Activated CD8-positive, alpha-beta memory T cell treated with anti-CD3 and anti-CD28 coated beads for 1 hour (primary cell): ENCODE data around the gene CENPM.

Experiments used
- DNase-seq, 2 donors: peaks; one replicate each; pipeline ENCODE4 v3.0.0-alpha.2; 2020; ENCODE audit warnings: low read depth in 1 of 2; ENCODE audit errors: extremely low read depth in 1 of 2

Gene CENPM

GRCh38 chr22:41946629-41947423 is at the start of gene CENPM:
TSS of gene CENPM (minus strand) at chr22:41947152. CDS start at chr22:41947076, 76 bp downstream.
- peak; percentile 46 to 71 for DNase-seq

GRCh38 chr22:41995211-41995610 is 48.3 kb upstream of the CENPM start:
- no peak for DNase-seq

DNA sequence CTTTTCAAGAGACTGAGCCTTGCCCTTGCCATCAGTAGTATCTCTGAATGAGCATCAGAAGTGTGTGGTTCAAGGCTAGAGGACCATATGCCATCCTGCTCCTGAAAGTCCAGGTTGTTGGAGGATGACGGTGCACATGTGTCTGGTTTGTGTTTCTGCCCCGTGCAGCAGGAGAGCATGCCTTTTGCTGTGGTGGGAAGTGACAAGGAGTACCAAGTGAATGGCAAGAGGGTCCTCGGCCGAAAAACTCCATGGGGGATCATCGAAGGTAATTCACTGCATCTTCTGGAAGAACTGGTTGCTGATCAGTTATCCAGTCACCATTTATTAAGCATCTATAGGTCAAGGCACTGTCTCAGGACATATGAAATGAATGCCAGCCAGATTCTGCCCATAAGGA is 45.5 kb upstream of the CENPM start:
- no peak for DNase-seq

DNA sequence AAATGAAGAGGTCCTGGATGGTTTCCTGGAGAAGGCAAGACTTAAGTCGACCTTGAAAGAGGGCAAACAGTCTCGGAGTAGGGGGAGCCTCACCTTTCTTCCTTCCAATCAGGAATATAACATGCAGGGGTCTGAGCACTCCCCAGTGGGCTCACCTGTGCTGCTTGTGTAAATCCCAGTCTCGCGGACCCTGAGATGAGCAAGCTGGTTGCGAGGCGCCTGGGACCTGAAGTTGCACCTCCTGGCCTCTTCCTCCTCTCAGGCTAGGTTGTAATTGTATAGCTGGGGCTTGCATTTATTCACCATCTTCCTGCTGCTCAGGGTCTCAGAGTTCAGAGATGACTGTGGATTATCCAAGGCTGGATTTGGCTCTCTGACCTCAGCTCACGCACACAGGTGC is 44.2 kb upstream of the CENPM start:
- no peak for DNase-seq

GRCh38 chr22:41989246-41989645 is 42.3 kb upstream of the CENPM start:
- no peak for DNase-seq

- no peak for DNase-seq
Measured at GRCh38 chr22:41987276-41987675, 40.3 kb upstream of the CENPM start.

DNA sequence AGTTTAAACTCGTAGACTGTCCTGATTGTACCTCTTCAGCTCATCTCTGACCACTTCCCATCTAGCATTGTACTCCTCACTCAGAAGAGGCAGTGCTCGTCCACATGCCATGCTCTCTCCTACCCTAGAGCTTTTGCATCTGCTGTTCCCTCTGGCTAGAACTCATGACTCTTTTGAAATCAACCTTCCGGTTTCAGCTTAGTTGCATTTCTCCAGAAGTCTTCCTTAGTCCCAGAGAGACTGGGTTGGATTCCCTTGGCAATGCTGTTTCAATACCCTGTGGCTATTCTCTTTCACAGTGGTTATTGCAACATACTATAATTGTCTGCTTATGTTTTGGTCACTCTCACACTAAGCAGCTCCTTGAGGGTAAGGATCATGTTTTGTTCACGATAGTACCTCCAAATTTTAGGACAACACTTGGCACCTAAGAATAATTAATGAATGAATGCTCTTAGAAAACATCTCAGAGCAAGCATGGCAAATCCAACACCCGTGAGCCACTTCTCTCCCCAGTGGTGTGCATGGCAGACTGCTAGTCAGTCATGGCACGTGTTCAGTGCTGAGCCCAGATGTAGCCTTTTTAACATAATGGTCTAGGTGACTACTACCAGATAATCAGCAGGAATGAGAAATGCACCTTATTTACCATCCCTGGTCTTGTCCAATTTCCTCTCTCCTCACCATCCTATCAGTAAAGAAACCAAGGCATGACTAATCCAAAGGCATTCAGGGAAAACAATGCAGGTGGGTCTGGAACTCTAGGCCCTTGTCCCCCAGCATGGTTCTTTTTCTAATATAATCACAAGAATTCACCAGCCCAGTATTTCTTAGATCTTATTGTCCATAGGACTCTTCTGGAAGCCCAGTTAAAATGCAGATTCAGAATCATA is 36.8 kb upstream of the CENPM start:
- no peak for DNase-seq

- no peak for DNase-seq
Measured at GRCh38 chr22:41982865-41983264, 35.9 kb upstream of the CENPM start.

GRCh38 chr22:41979423-41980250 is 32.7 kb upstream of the CENPM start:
- no peak for DNase-seq

- DNase-seq, result no peak
Measured at GRCh38 chr22:41978732-41979131, 31.8 kb upstream of the CENPM start.

- DNase-seq, result no peak
Measured at GRCh38 chr22:41976961-41977566, 30.1 kb upstream of the CENPM start.

GRCh38 chr22:41976070-41976901 is 29.3 kb upstream of the CENPM start:
- peak in 1 of 2 donors; percentile 37 for DNase-seq

- no peak for DNase-seq
Measured at GRCh38 chr22:41975299-41976069, 28.5 kb upstream of the CENPM start.

- no peak for DNase-seq
Measured at GRCh38 chr22:41974691-41975290, 27.8 kb upstream of the CENPM start.

GRCh38 chr22:41971431-41971830 is 24.5 kb upstream of the CENPM start:
- no peak for DNase-seq

DNA sequence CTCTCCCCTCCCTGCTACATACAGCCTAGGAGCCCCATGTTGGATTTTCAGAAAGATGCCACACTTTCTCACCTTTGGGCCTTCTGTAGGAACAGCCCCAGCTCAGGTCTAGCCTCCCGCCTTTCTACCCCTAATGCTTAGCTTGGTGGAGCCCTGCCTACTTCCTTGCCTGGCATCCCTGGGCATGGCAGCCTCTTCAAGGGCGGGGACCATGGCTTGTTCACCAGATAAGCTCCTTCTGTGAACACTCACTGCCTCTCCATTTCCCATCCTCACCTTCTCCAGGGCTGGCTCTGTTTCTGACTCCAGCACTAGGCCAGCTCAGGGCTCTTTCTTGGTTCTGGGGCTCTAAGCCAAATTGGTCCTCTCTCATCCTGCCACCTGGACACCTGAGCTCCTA is 23.6 kb upstream of the CENPM start:
- no peak for DNase-seq

DNA sequence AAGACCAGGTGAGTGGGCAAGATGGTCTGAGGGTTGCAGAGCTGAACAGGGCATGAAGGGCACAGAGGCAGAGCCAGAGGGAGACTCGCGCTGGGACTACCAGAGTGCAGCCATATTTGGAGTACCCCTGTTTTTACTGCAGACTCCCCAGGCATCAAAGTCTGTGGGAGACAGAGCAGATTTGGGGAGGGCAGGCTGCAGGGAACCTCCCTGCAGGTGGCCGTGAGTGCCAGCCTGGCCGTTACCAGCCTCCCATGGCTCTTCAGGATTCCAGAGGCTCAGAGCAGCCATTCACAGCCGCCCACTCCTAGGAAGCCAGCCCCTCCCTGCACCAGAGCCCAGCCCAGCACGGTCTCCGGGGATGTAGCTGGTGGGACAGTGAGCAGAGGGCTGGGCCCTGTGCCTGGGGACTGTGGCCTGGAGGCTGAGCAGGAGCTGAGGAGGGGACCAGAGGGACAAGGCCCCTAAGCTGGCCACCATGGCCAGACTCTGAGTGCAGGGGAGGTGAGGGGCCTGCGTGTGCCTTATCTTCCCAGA is 22.2 kb upstream of the CENPM start, which contains the start of gene SEPTIN3:
Gene SEPTIN3, plus strand, starts transcription at position 334 of the 537 bp plus-strand sequence. CDS start 2,050 bp downstream, outside the sequence.
- DNase-seq, result no peak

- no peak for DNase-seq
Measured at GRCh38 chr22:41968601-41969000, 21.6 kb upstream of the CENPM start.
